Measurements from ENCODE around the gene CEP97. TPM values are rescaled to one million over a fixed set of nuclear protein-coding genes. Genes with fewer than 3 reads are reported as not detected.

The CEP97 gene
- total RNA-seq (ENCODE audit: unreplicated experiment), result 7.2 TPM
- long read RNA-seq, result 0 reads

- H3K4me3 Mint-ChIP-seq (ENCODE audit: unreplicated experiment), result peak within 1 kb of the TSS; percentile 97
- H3K36me3 Mint-ChIP-seq (ENCODE audit: low read depth, unreplicated experiment), result peaks cover 7% of the 10 kb centered on the region
- H3K27me3 Mint-ChIP-seq (ENCODE audit: unreplicated experiment), result no peaks in the 10 kb centered on the region
- no peak for TF ChIP-seq CTCF (IDR thresholded peaks at IDR 0.05; ENCODE audit: unreplicated experiment)
- DNase-seq (ENCODE audit: low spot score), result peak; percentile 89
- H3K27ac Mint-ChIP-seq (ENCODE audit: unreplicated experiment), result no peak within 1 kb of the TSS
- H3K9me3 Mint-ChIP-seq (ENCODE audit: unreplicated experiment), result no peaks in the 10 kb centered on the region
- H3K4me1 Mint-ChIP-seq (ENCODE audit: unreplicated experiment), result peaks cover 15% of the 10 kb centered on the region
These were observed at the start of gene CEP97 for GRCh38 chr3:101724329-101725193. CEP97 (plus strand) TSS chr3:101724614; CDS start chr3:101724677, 63 bp downstream.

- Mint-ChIP-seq H3K4me1 (ENCODE audit: unreplicated experiment) (peaks cover 23% of the 10 kb centered on the region), H3K9me3 (ENCODE audit: unreplicated experiment) (no peaks in the 10 kb centered on the region), H3K27me3 (ENCODE audit: unreplicated experiment) (peaks cover 7% of the 10 kb centered on the region), H3K36me3 (ENCODE audit: low read depth, unreplicated experiment) (peaks cover 9% of the 10 kb centered on the region), H3K4me3 (ENCODE audit: unreplicated experiment) (peak overlapping the region; percentile 91), H3K27ac (ENCODE audit: unreplicated experiment) (peak overlapping the region; percentile 78)
- DNase-seq (ENCODE audit: low spot score), result peak; percentile 10
- TF ChIP-seq CTCF (IDR thresholded peaks at IDR 0.05; ENCODE audit: unreplicated experiment), result no peak
These were observed 48.7 kb upstream of the CEP97 start for GRCh38 chr3:101675709-101676215.

GRCh38 chr3:101676216-101676764 lies 48.1 kb upstream of the CEP97 start:
- Mint-ChIP-seq H3K9me3 (ENCODE audit: unreplicated experiment) (no peaks in the 10 kb centered on the region), H3K27ac (ENCODE audit: unreplicated experiment) (peak overlapping the region; percentile 9), H3K4me3 (ENCODE audit: unreplicated experiment) (peak overlapping the region; percentile 94), H3K4me1 (ENCODE audit: unreplicated experiment) (peaks cover 23% of the 10 kb centered on the region), H3K27me3 (ENCODE audit: unreplicated experiment) (peaks cover 7% of the 10 kb centered on the region), H3K36me3 (ENCODE audit: low read depth, unreplicated experiment) (peaks cover 15% of the 10 kb centered on the region)
- no peak for TF ChIP-seq CTCF (IDR thresholded peaks at IDR 0.05; ENCODE audit: unreplicated experiment)
- DNase-seq (ENCODE audit: low spot score), result peak; percentile 97

- Mint-ChIP-seq H3K4me1 (ENCODE audit: unreplicated experiment) (peaks cover 23% of the 10 kb centered on the region), H3K27me3 (ENCODE audit: unreplicated experiment) (peaks cover 7% of the 10 kb centered on the region), H3K4me3 (ENCODE audit: unreplicated experiment) (peak within 1 kb of the TSS; percentile 94), H3K36me3 (ENCODE audit: low read depth, unreplicated experiment) (peaks cover 13% of the 10 kb centered on the region), H3K9me3 (ENCODE audit: unreplicated experiment) (no peaks in the 10 kb centered on the region), H3K27ac (ENCODE audit: unreplicated experiment) (peak within 1 kb of the TSS; percentile 78)
- TF ChIP-seq CTCF (IDR thresholded peaks at IDR 0.05; ENCODE audit: unreplicated experiment), result peak; percentile 18
- peak; percentile 97 for DNase-seq (ENCODE audit: low spot score)
These were observed 47.5 kb upstream of the CEP97 start, which contains the start of gene ZBTB11 for GRCh38 chr3:101676765-101677435. ZBTB11 (minus strand) TSS chr3:101677132; CDS start chr3:101676914, 218 bp downstream.

Measured in endothelial cell (in vitro differentiated cells).